HFF-Myc (cell line): Measurements from ENCODE around the gene SMAD5.

Source experiments
- DNase-seq: peaks from one replicate; pipeline ENCODE4 v3.0.0-alpha.2; 2011; ENCODE audit warnings: low read depth; ENCODE audit errors: extremely low read depth
- H3K4me3 ChIP-seq: replicated peaks from 2 replicates; pipeline ENCODE4 v1.5.1; 2011; ENCODE audit warnings: low read depth, mild to moderate bottlenecking, control low read depth, low read length
- TF ChIP-seq, protein P1 (sequence below): IDR thresholded peaks from 2 replicates; pipeline ENCODE4 v1.5.1; 2012; ENCODE audit warnings: mild to moderate bottlenecking, low read depth, low read length, control low read depth; ENCODE audit errors: missing control alignments

The SMAD5 gene

DNA sequence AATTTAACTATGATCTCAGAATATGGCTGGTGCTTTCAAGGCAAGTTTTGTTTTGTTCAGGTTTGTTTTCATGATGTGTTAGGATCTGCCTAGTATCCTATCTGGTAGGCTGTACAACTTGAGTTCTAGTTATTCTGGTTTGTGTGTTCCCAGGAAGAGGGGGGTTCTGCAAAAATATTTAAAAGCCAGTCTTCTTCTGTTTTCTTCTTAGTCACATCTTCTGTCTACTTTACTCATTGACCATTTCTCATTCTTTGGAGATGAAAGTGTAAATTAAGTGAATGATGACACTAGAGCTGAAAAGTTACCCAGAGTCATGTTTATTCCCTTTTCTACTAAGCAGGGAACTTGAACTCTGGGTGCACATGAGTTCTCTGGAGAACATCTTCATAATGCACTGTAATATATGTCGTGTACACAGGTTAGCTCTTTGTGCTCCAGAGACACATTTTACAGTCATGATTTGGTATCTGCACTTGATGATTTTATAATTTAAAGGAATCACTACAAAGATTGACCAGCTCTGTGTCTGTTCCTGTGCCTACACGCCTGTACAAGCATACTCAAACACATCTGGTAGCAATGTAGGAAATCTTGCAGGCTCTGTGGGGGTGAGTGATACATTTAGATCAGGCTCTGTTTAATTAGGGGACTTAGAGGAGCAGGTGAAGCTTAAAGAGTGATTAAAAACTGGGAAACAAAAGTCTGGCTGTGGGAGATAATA is 5.0 kb downstream of the SMAD5 start:
- DNase-seq = no peak
- TF ChIP-seq, protein P1, sequence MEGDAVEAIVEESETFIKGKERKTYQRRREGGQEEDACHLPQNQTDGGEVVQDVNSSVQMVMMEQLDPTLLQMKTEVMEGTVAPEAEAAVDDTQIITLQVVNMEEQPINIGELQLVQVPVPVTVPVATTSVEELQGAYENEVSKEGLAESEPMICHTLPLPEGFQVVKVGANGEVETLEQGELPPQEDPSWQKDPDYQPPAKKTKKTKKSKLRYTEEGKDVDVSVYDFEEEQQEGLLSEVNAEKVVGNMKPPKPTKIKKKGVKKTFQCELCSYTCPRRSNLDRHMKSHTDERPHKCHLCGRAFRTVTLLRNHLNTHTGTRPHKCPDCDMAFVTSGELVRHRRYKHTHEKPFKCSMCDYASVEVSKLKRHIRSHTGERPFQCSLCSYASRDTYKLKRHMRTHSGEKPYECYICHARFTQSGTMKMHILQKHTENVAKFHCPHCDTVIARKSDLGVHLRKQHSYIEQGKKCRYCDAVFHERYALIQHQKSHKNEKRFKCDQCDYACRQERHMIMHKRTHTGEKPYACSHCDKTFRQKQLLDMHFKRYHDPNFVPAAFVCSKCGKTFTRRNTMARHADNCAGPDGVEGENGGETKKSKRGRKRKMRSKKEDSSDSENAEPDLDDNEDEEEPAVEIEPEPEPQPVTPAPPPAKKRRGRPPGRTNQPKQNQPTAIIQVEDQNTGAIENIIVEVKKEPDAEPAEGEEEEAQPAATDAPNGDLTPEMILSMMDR = no peak
- no peak overlapping the region for H3K4me3 ChIP-seq

DNA sequence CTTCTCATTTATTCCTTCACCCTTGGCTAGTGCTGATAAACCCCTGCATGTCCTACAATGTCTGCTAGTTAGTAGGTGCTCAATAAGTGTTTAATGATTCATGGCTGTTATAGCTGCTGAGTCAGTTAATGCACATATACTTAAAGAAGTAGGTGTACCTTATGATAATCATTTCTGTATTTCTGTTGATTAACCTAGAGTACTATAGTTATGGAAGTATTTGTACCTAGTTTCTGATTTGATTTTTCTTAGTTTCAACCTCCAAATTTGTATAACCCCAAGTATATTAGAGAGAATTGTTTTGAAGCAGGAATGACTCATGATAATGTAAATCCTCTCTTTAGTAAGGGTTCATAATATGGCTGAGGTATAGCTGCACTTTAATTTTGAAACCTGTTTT is 8.9 kb downstream of the SMAD5 start:
- H3K4me3 ChIP-seq = no peak overlapping the region
- TF ChIP-seq, protein P1 = no peak
- no peak for DNase-seq

DNA sequence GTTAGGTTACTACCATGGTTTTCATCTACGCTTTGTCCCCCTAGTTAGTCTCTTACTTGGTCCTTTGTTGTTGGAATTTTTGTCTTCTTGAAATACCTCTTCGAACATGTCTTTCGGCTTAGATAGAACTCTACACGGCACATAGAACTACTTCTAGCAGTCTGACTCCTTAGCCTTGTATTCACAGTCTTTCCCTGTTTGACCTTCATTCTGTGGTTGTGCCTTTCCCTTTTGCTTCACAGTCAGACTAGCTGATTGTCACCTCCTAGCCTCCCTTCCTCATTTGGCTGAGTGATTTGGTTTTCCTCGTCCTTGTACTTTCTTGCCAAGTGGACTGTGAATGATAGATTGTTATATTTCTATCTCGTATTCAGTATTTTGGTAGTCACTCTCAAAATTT is 10.7 kb downstream of the SMAD5 start:
- no peak for DNase-seq
- TF ChIP-seq, protein P1 = no peak
- H3K4me3 ChIP-seq = no peak overlapping the region

DNA sequence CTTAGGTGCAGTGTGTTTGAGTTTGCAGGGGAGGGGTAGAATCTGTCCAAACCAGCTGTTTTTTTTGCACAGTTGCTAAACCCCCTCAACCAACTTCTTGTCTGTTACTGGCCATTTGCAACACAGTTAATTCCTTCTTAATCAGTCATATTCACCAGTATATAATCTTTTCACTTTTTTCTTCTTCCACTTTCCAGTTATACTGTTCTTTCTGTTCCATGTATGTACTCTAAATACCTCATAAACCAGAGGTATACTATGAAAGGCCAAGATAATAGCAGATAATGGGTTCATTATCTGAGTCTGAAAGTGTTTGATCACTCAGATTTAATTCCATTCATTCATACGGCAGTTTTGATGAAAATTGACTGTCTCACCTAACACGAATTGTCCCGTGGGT is 11.1 kb downstream of the SMAD5 start:
- TF ChIP-seq, protein P1 = no peak
- no peak overlapping the region for H3K4me3 ChIP-seq
- DNase-seq = no peak

DNA sequence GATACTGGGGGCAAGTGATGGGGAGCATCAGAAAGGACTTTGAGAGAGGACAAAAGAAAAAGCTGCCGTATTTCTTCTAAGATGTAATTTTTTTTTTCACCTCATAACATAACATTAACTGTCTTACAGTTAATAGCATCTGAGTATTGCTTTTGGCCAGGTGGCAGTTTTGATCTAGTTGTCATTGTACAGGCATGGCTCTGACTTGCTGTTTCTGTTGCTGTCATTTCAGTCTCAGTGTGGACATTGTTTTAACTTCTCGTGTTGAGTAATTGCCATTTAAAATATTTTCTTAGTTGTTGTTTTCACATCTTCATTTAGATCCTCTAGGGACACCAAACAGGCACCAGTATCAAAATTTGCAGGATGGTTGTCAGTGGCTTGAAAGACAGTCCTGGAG is 12.4 kb downstream of the SMAD5 start:
- TF ChIP-seq, protein P1 = no peak
- H3K4me3 ChIP-seq = no peak overlapping the region
- DNase-seq = no peak

DNA sequence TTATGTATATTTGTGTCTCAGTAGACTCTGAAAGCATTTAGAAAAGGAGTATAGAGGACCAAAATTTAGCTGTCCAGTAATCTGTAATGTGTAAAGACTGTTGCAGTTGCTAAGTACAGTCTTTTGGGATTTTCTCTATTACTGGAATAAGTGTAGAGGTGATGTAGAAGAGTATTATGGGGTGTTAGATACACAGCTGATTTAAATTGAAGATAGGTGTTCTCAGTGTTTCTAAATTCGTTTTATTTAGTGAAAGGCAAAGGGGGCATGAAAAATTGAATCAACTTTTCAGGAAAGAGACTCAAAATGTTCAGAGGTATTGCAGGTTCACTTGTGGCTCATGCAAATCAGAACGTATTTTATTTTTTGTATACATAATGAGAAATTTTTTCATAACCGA is 13.6 kb downstream of the SMAD5 start:
- no peak for DNase-seq
- no peak overlapping the region for H3K4me3 ChIP-seq
- TF ChIP-seq, protein P1 = no peak

DNA sequence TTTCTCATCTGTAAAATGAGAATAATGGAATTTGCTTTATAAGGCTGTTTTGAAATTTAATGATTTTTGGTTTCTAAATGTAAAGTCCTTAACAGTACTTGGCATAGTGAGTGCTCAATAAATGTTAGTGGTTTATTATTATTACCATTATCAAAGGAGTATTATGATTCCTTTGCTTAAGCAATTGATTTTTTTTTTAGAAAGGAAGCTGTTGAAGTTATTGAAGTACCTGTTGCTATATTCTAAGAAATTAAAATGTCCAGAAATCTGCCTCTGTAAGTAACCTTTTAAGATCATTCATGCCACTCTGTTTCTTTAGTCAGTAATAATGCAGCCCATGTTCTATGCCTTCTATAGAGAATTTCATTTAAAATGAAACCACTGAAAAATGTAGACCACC is 15.0 kb downstream of the SMAD5 start:
- no peak overlapping the region for H3K4me3 ChIP-seq
- TF ChIP-seq, protein P1 = no peak
- DNase-seq = no peak
